ENCODE results near the gene RIT2. TPM values are rescaled to one million over a fixed set of nuclear protein-coding genes. Genes with fewer than 3 reads are reported as not detected.

The RIT2 gene
- polyA plus RNA-seq, 1 of the 3 experiments (the other 2 are of a cell fraction) = not detected

DNA sequence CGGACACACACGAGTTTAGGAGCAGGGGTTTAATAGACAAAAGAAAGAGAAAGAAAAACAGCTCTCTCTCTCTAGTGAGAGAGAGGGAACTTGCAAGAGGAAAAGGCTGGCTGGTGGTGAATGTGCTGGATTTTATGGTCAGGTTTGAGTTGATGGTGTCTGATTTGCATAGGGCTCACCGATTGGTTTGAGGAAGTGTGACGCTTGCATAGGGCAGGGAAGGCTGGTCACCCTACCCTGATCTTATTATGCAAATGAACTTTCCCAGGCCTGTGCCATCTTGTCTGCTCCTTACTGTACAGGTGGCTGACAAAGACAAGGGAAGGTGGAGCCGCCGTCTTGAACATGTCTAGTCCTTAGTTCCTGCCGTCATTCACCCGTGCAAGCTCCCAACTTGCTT is 408.9 kb downstream of the RIT2 start:
- no peaks in the 10 kb centered on the region for H3F3A ChIP-seq (replicated peaks; ENCODE audit: insufficient read depth)
- H2AFZ ChIP-seq (ENCODE audit: low read depth) = no peak overlapping the region
- H3K27me3 ChIP-seq (ENCODE audit: insufficient read depth) = no peaks in the 10 kb centered on the region
- H3K4me2 ChIP-seq = no peak overlapping the region
- DNase-seq = no peak
- CTCF ChIA-PET = no interaction called here
- POLR2A ChIA-PET = no interaction called here
- H3K27ac ChIP-seq (ENCODE audit: low read depth in 2 of 2, low read length in 1 of 2) = no peak overlapping the region
- peaks cover 0 to 2% of the 10 kb centered on the region in 2 experiments; a peak in 1 of 4 replicates for H3K4me1 ChIP-seq (ENCODE audit: control insufficient read depth in 1 of 2, insufficient read depth in 2 of 2, low read depth in 1 of 2, low read length in 1 of 2)
- no peak for TF ChIP-seq MXI1 (IDR thresholded peaks at IDR 0.05; ENCODE audit: low read depth, low read length)
- TF ChIP-seq RXRA (IDR thresholded peaks at IDR 0.05; ENCODE audit: borderline replicate concordance, low read depth) = no peak
- TF ChIP-seq EZH2phosphoT487 (IDR thresholded peaks at IDR 0.05; ENCODE audit: borderline replicate concordance, low read depth) = no peak
- no peak for TF ChIP-seq TEAD4 (IDR thresholded peaks at IDR 0.05; ENCODE audit: borderline replicate concordance, insufficient read depth)
- TF ChIP-seq, protein P1, sequence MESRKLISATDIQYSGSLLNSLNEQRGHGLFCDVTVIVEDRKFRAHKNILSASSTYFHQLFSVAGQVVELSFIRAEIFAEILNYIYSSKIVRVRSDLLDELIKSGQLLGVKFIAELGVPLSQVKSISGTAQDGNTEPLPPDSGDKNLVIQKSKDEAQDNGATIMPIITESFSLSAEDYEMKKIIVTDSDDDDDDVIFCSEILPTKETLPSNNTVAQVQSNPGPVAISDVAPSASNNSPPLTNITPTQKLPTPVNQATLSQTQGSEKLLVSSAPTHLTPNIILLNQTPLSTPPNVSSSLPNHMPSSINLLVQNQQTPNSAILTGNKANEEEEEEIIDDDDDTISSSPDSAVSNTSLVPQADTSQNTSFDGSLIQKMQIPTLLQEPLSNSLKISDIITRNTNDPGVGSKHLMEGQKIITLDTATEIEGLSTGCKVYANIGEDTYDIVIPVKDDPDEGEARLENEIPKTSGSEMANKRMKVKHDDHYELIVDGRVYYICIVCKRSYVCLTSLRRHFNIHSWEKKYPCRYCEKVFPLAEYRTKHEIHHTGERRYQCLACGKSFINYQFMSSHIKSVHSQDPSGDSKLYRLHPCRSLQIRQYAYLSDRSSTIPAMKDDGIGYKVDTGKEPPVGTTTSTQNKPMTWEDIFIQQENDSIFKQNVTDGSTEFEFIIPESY (IDR thresholded peaks at IDR 0.05; ENCODE audit: borderline replicate concordance, low read depth) = no peak
- TF ChIP-seq, protein P2, sequence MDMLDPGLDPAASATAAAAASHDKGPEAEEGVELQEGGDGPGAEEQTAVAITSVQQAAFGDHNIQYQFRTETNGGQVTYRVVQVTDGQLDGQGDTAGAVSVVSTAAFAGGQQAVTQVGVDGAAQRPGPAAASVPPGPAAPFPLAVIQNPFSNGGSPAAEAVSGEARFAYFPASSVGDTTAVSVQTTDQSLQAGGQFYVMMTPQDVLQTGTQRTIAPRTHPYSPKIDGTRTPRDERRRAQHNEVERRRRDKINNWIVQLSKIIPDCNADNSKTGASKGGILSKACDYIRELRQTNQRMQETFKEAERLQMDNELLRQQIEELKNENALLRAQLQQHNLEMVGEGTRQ (IDR thresholded peaks at IDR 0.05; ENCODE audit: borderline replicate concordance, low read depth, low read length) = no peak
- no peak for TF ChIP-seq YY1 (IDR thresholded peaks at IDR 0.05; ENCODE audit: low read depth)
- TF ChIP-seq NFIC (IDR thresholded peaks at IDR 0.05; ENCODE audit: borderline replicate concordance) = no peak
- no peak for TF ChIP-seq GABPA (IDR thresholded peaks at IDR 0.05; ENCODE audit: low read depth)
- no peak for TF ChIP-seq FOSL2 (IDR thresholded peaks at IDR 0.05; ENCODE audit: borderline replicate concordance, low read depth)
- no peak overlapping the region for H3K9ac ChIP-seq
- H4K20me1 ChIP-seq (ENCODE audit: insufficient read depth) = no peaks in the 10 kb centered on the region
- 62% methylated on average over 8 of the region's 8 CpGs for WGBS (ENCODE audit: low lambda C conversion rate)
- no peaks in the 10 kb centered on the region for H3K9me2 ChIP-seq
- H3K36me3 ChIP-seq (replicated peaks in 1 of 2; ENCODE audit: control insufficient read depth in 1 of 2, insufficient read depth in 2 of 2, low read length in 1 of 2) = no peaks in the 10 kb centered on the region
- H3K4me3 ChIP-seq (ENCODE audit: low read depth in 2 of 2, low read length in 1 of 2) = no peak overlapping the region
- H3K9me3 ChIP-seq = no peaks in the 10 kb centered on the region
- H3K79me2 ChIP-seq (ENCODE audit: insufficient read depth) = no peaks in the 10 kb centered on the region

DNA sequence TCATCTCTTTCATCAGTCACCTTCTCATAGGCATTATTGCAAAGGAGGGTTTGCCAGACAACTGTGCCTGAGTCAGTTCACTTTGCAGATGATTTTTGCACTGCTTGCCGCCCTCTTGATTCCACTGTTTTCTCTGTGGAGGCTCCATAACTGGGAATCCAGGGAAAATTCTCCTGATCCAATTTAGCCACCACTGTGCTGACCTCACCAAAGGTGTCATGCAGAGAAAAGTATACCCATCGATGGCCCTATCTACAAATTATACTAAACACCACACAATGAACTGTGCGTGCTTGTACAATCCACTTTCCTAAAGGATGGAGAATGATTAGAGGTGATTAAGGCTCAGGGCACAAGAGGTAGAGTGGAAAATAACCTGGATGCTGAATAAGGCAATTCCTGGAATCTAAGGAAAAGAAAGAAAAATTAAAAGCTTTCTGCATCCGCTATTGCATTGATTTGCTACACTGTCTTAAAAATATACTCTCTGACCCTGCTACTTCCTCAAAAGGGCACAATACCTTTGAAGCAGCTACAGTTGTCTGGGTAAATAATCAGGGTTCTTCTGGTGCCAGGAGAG is 409.4 kb downstream of the RIT2 start:
- H4K20me1 ChIP-seq (ENCODE audit: insufficient read depth) = no peaks in the 10 kb centered on the region
- H3F3A ChIP-seq (replicated peaks; ENCODE audit: insufficient read depth) = no peaks in the 10 kb centered on the region
- H3K27ac ChIP-seq (ENCODE audit: low read depth in 2 of 2, low read length in 1 of 2) = no peak overlapping the region
- 59% methylated on average over 4 of the region's 4 CpGs for WGBS (ENCODE audit: low lambda C conversion rate)
- H3K4me1 ChIP-seq (ENCODE audit: control insufficient read depth in 1 of 2, insufficient read depth in 2 of 2, low read depth in 1 of 2, low read length in 1 of 2) = peaks cover 0 to 2% of the 10 kb centered on the region in 2 experiments; a peak in 1 of 4 replicates
- no peak for DNase-seq
- H3K79me2 ChIP-seq (ENCODE audit: insufficient read depth) = no peaks in the 10 kb centered on the region
- no peaks in the 10 kb centered on the region for H3K36me3 ChIP-seq (replicated peaks in 1 of 2; ENCODE audit: control insufficient read depth in 1 of 2, insufficient read depth in 2 of 2, low read length in 1 of 2)
- CTCF ChIA-PET = no interaction called here
- no peaks in the 10 kb centered on the region for H3K27me3 ChIP-seq (ENCODE audit: insufficient read depth)
- H3K9ac ChIP-seq = no peak overlapping the region
- H3K4me3 ChIP-seq (ENCODE audit: low read depth in 2 of 2, low read length in 1 of 2) = no peak overlapping the region
- H3K9me2 ChIP-seq = no peaks in the 10 kb centered on the region
- no peak overlapping the region for H3K4me2 ChIP-seq
- no peak overlapping the region for H2AFZ ChIP-seq (ENCODE audit: low read depth)
- H3K9me3 ChIP-seq = no peaks in the 10 kb centered on the region
- POLR2A ChIA-PET = no interaction called here
- TF ChIP-seq JUND (IDR thresholded peaks at IDR 0.05) = no peak
- no peak for TF ChIP-seq TCF12 (IDR thresholded peaks at IDR 0.05)

Other genes with a start within 250 kb of the RIT2 start
- gene SYT4, start 161.8 kb upstream of the RIT2 start, polyA plus RNA-seq (2012; rRNA removed) = 0.44 and 1.3 TPM in 2 replicates